HS-5 (cell line): ENCODE data around the gene TFF1.

Source experiments
- DNase-seq: peaks from one replicate; pipeline ENCODE4 v3.0.0-alpha.2; 2012; ENCODE audit warnings: low read depth

The TFF1 gene

GRCh38 chr21:42382915-42383314, 16.6 kb upstream of the TFF1 start:
- no peak for DNase-seq

GRCh38 chr21:42381347-42381984, 15.1 kb upstream of the TFF1 start:
- no peak for DNase-seq

GRCh38 chr21:42379426-42380215, 13.3 kb upstream of the TFF1 start:
- DNase-seq, result no peak

GRCh38 chr21:42378418-42378817, 12.1 kb upstream of the TFF1 start:
- no peak for DNase-seq

GRCh38 chr21:42377951-42378340, 11.6 kb upstream of the TFF1 start:
- no peak for DNase-seq

GRCh38 chr21:42377211-42377950, 11.0 kb upstream of the TFF1 start:
- no peak for DNase-seq

GRCh38 chr21:42376338-42376982, 10.1 kb upstream of the TFF1 start:
- no peak for DNase-seq

GRCh38 chr21:42375966-42376337, 9.6 kb upstream of the TFF1 start:
- no peak for DNase-seq

- no peak for DNase-seq
Observed at GRCh38 chr21:42375506-42375905, 9.2 kb upstream of the TFF1 start.

GRCh38 chr21:42374864-42375499, 8.6 kb upstream of the TFF1 start:
- no peak for DNase-seq

GRCh38 chr21:42374457-42374856, 8.1 kb upstream of the TFF1 start:
- no peak for DNase-seq

GRCh38 chr21:42373908-42374455, 7.6 kb upstream of the TFF1 start:
- DNase-seq, result no peak

GRCh38 chr21:42373196-42373907, 7.0 kb upstream of the TFF1 start:
- DNase-seq, result no peak

- no peak for DNase-seq
Observed at GRCh38 chr21:42370894-42371654, 4.7 kb upstream of the TFF1 start.

GRCh38 chr21:42369821-42370220, 3.5 kb upstream of the TFF1 start:
- DNase-seq, result no peak

GRCh38 chr21:42367367-42368165, 1.2 kb upstream of the TFF1 start:
- no peak for DNase-seq

GRCh38 chr21:42365770-42366169, 565 bp downstream of the TFF1 start:
- no peak for DNase-seq

- DNase-seq, result no peak
Observed at GRCh38 chr21:42364304-42364865, 1.9 kb downstream of the TFF1 start.

GRCh38 chr21:42363312-42363711, 3.0 kb downstream of the TFF1 start:
- no peak for DNase-seq
